OCI-LY7 (cell line): Measurements from ENCODE around the gene TFF2. TPM values are rescaled to one million over a fixed set of nuclear protein-coding genes. Genes with fewer than 3 reads are reported as not detected.

ENCODE experiments used
- BruUV-seq: library from RNA; stranded (reverse); fragments of 400-500 nt; replicated peaks from 2 replicates; lab custom pipeline; 2021; lab: Mats Ljungman, UMichigan
- CTCF ChIA-PET: fragments of 300-600 bp; sonication (Branson Sonifier 250); formaldehyde crosslinking; loops from one replicate; lab custom pipeline; 2022; ENCODE audit warnings: antibody characterized with exemption; ENCODE audit not compliant: unreplicated experiment; lab: Charles Lee
- POLR2A ChIA-PET: fragments of 300-600 bp; sonication (Branson Sonifier 250); formaldehyde crosslinking; loops from one replicate; lab custom pipeline; 2022; ENCODE audit warnings: antibody characterized with exemption; lab: Charles Lee
- DNase-seq: peaks from one replicate; pipeline ENCODE4 v3.0.0-alpha.2; 2015; ENCODE audit warnings: low spot score
- H2AFZ ChIP-seq: fragments of 200-600 bp; sonication (generic), shearing (Covaris generic); 2 replicates; pipeline ENCODE4 v1.6.1; 2014; ENCODE audit warnings: mild to moderate bottlenecking, antibody characterized with exemption, low read length, moderate library complexity
- H3K27ac ChIP-seq: fragments of 200-600 bp; sonication (generic); 2 replicates; pipeline ENCODE4 v1.5.1; 2014; ENCODE audit warnings: mixed run types, low read depth, mild to moderate bottlenecking, moderate library complexity, low read length, inconsistent platforms; ENCODE audit not compliant: poor library complexity, severe bottlenecking
- H3K36me3 ChIP-seq: fragments of 200-600 bp; sonication (generic); 2 replicates; pipeline ENCODE4 v1.6.1; 2014; ENCODE audit warnings: mild to moderate bottlenecking, antibody characterized with exemption, low read length, moderate library complexity, mixed read lengths; ENCODE audit not compliant: insufficient read depth
- H3K4me1 ChIP-seq: fragments of 200-600 bp; sonication (generic); 2 replicates; pipeline ENCODE4 v1.5.1; 2014; ENCODE audit warnings: mild to moderate bottlenecking, low read length; ENCODE audit not compliant: insufficient read depth, poor library complexity, severe bottlenecking
- H3K4me2 ChIP-seq: fragments of 200-600 bp; sonication (generic); 2 replicates; pipeline ENCODE4 v1.6.1; 2014; ENCODE audit warnings: mild to moderate bottlenecking, low read length
- H3K4me3 ChIP-seq: fragments of 200-600 bp; sonication (generic); 2 replicates; pipeline ENCODE4 v1.5.1; 2014; ENCODE audit warnings: mild to moderate bottlenecking, low read depth, low read length; ENCODE audit not compliant: poor library complexity, severe bottlenecking
- H3K79me2 ChIP-seq: fragments of 200-600 bp; sonication (generic); 2 replicates; pipeline ENCODE4 v1.6.1; 2016; ENCODE audit warnings: low read depth, mild to moderate bottlenecking, low read length, moderate library complexity, mixed read lengths; ENCODE audit not compliant: insufficient read depth
- H3K9me2 ChIP-seq: fragments of 200-600 bp; sonication (generic); 2 replicates; pipeline ENCODE4 v1.6.1; 2016; ENCODE audit warnings: mild to moderate bottlenecking, low read length, mixed read lengths; ENCODE audit not compliant: insufficient read depth
- H3K9me3 ChIP-seq: fragments of 200-600 bp; sonication (generic); 2 replicates; pipeline ENCODE4 v1.6.1; 2014; ENCODE audit warnings: mild to moderate bottlenecking, mixed run types, low read length, mixed read lengths
- H4K20me1 ChIP-seq: fragments of 200-600 bp; sonication (generic); 2 replicates; pipeline ENCODE4 v1.6.1; 2014; ENCODE audit warnings: mild to moderate bottlenecking, antibody characterized with exemption, low read length, moderate library complexity, mixed read lengths; ENCODE audit not compliant: insufficient read depth
- CTCF ChIP-seq: fragments of 200-600 bp; sonication (generic); conservative IDR thresholded peaks from 2 replicates; pipeline ENCODE4 v1.5.1; 2014; ENCODE audit warnings: mild to moderate bottlenecking, antibody characterized with exemption, low read length, moderate library complexity, mixed read lengths
- EZH2phosphoT487 ChIP-seq: fragments of 200-600 bp; sonication (generic); IDR thresholded peaks from 2 replicates; pipeline ENCODE4 v1.6.1; 2018; ENCODE audit warnings: low read depth, borderline replicate concordance, mild to moderate bottlenecking, mixed run types, antibody characterized with exemption, low read length, moderate library complexity, mixed read lengths
- intact Hi-C: fragments of 100-400 bp; cut with micrococcal nuclease; formaldehyde crosslinking; loops from one replicate; pipeline ENCODE4 v1.10.0; 2022; ENCODE audit not compliant: unreplicated experiment
- total RNA-seq, 2 experiments: library from RNA; depleted of rRNA in 1 of 2; stranded (reverse); fragments of >200 nt in 1 of 2; shearing (Covaris generic) in 1 of 2; gene quantifications; 2 replicates each; pipeline ENCODE4 v1.2.3, GENCODE V29; 2014 to 2022

Gene TFF2
- total RNA-seq, 2 experiments from 2014 or later, result not detected

- Histone ChIP-seq H3K4me2 (no peak overlapping the region), H3K36me3 (no peaks in the 10 kb centered on the region), H3K9me3 (peaks cover 12% of the 10 kb centered on the region; the same call in 1 of the 2 replicates), H3K79me2 (no peaks in the 10 kb centered on the region), H2AFZ (no peak overlapping the region), H3K27ac (no peak overlapping the region), H3K4me1 (no peaks in the 10 kb centered on the region), H3K4me3 (no peak overlapping the region), H3K9me2 (no peaks in the 10 kb centered on the region), H4K20me1 (no peaks in the 10 kb centered on the region)
- TF ChIP-seq CTCF (no peak), EZH2phosphoT487 (no peak)
- ChIA-PET CTCF (no interaction called here), POLR2A (no interaction called here)
- intact Hi-C loops, result no loop called here
- BruUV-seq, result no TSS peak
- no peak for DNase-seq
Measured at GRCh38 chr21:42356046-42356445, 5.3 kb upstream of the TFF2 start.

GRCh38 chr21:42353623-42354022 is 2.8 kb upstream of the TFF2 start:
- DNase-seq, result no peak
- CTCF ChIA-PET, result no interaction called here
- H4K20me1 ChIP-seq, result no peaks in the 10 kb centered on the region

More at GRCh38 chr21:42353623-42354022, 2.8 kb upstream of the TFF2 start:
- H3K9me2 ChIP-seq, result no peaks in the 10 kb centered on the region
- intact Hi-C loops, result no loop called here
- H3K4me2 ChIP-seq, result no peak overlapping the region
- POLR2A ChIA-PET, result interaction anchor here (0.7 kb wide), 1 partner anchor 267 kb away, joined by 3 read pairs; no protein-coding TSS in a partner anchor
- no peaks in the 10 kb centered on the region for H3K36me3 ChIP-seq
- H3K27ac ChIP-seq, result no peak overlapping the region
- H2AFZ ChIP-seq, result no peak overlapping the region
- H3K9me3 ChIP-seq, result peaks cover 4% of the 10 kb centered on the region; the same call in 1 of the 2 replicates
- no TSS peak for BruUV-seq
- no peak overlapping the region for H3K4me3 ChIP-seq
- no peaks in the 10 kb centered on the region for H3K4me1 ChIP-seq
- no peaks in the 10 kb centered on the region for H3K79me2 ChIP-seq
- TF ChIP-seq EZH2phosphoT487 (no peak), CTCF (no peak)
